ENCODE data around the gene ALKBH6. TPM values are rescaled to one million over a fixed set of nuclear protein-coding genes. Genes with fewer than 3 reads are reported as not detected.

The ALKBH6 gene
- total and polyA plus RNA-seq, 9 donors, result 7.8 to 12.1 (median 9.8) TPM

DNA sequence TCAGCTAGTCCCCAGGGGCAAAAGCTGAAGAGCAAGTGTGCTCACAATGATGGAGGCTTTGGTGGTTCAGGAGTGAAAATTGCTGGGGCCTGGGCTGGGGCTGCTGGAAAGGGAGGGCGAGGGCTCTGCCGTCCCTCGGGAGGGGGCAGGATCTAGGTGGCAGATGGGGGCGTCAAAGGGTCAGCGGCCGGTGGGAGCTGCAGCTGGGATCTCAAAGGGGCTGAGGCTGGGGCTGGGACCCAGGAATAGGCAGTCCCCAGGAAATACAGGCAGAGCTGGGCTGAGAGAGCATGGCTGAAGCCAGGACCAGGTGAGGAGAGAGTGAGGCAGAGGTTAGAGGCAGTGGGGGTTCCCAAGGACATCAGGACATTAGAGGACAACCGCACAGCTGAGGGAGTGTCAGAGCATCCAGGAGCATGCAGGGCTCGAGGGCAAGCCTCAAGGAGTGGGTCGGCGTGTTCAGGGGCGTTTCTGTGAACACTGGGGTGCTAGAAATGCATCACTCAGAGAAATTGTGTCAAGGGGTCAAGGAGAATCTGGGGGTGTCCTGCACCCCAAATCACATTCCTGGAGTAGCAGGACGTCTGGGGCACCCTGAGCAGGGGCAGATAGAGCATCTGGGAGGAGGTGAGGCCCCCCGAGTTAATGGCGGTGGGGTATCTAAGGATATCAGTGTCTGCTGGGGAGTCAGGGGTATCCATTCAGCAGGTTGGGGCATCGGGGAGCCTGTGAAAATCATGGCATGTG, 4.2 kb downstream of the ALKBH6 start:
- Histone ChIP-seq H3K36me3 (ENCODE audit: control insufficient read depth, insufficient read depth, low read length) (peaks cover 3% of the 10 kb centered on the region), H3K27ac (ENCODE audit: low read length) (no peak overlapping the region), H3K4me1 (ENCODE audit: control insufficient read depth, insufficient read depth, low read length) (peaks cover 20% of the 10 kb centered on the region), H3K9me3 (replicated peaks; ENCODE audit: control insufficient read depth, low read depth, low read length) (no peaks in the 10 kb centered on the region), H3K27me3 (ENCODE audit: control insufficient read depth, insufficient read depth, low read length) (peaks cover 2% of the 10 kb centered on the region), H3K4me3 (ENCODE audit: low read length) (peak overlapping the region; percentile 31)
- 49% methylated on average over 14 of the region's 15 CpGs for WGBS (ENCODE audit: insufficient coverage)
- no peak for DNase-seq

DNA sequence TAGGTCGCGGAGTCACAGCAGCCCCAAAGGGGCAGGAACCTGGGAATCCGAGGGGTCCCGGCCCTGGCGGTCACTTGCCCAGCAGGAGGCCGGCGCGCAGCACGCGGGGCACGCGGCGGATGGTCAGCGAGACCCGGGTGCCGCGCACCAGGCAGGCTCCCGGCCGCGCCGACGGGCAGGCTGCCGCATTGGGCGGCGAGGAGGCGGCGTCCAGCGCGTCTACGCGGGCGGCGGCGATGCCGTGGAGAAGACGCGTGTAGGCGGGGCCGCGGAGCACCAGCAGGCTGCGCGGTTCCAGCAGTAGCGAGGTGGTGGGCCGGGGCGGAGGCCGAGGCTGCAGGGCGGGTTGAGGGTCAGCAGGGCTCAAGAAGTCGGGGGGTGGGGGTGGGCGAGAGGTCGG, 4.8 kb downstream of the ALKBH6 start:
- peak overlapping the region; percentile 31 for H3K4me3 ChIP-seq (ENCODE audit: low read length)
- no peaks in the 10 kb centered on the region for H3K9me3 ChIP-seq (replicated peaks; ENCODE audit: control insufficient read depth, low read depth, low read length)
- DNase-seq, result peak; percentile 79
- no peak overlapping the region for H3K27ac ChIP-seq (ENCODE audit: low read length)
- peaks cover 6% of the 10 kb centered on the region for H3K36me3 ChIP-seq (ENCODE audit: control insufficient read depth, insufficient read depth, low read length)
- peaks cover 2% of the 10 kb centered on the region for H3K27me3 ChIP-seq (ENCODE audit: control insufficient read depth, insufficient read depth, low read length)
- WGBS (ENCODE audit: insufficient coverage), result under 1% methylated on average over 50 of the region's 50 CpGs
- H3K4me1 ChIP-seq (ENCODE audit: control insufficient read depth, insufficient read depth, low read length), result peaks cover 16% of the 10 kb centered on the region

DNA sequence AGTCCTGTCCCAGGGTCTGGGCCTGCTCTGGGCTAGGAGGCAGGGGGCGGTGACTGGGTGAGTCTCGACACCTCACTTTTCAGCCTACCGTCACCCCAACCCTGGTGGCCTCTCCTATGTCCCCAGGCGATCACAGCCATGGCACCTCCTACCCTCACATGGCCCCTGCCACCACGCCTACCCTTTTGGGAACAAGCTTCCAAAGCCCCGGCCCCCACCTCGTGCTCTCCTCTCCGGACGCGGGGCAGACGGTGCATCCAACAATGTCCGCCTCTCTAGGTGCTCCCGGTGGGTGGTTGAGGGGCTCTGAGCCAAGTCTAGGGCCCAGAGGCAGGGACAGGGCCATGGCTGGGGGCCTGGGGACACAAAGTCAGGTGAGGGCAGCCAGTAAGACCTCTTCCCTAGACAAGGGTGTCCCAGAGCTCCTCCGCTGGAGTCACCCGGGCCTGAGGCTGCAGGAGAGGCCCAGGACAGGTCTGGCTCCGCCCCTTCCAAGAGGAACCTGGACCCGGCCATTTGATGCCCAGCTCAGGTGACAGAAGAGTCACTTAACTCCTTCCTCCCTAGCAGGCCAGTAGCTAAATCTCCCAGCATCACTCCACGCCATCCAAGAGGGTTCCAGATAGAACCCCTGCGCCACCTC, 5.6 kb downstream of the ALKBH6 start, which contains the start of gene SYNE4:
TSS of gene SYNE4 (minus strand) at position 478 of the 643 bp plus-strand sequence. CDS start at position 346, 132 bp downstream.
- Histone ChIP-seq H3K36me3 (ENCODE audit: control insufficient read depth, insufficient read depth, low read length) (peaks cover 10% of the 10 kb centered on the region), H3K4me1 (ENCODE audit: control insufficient read depth, insufficient read depth, low read length) (peaks cover 13% of the 10 kb centered on the region), H3K27me3 (ENCODE audit: control insufficient read depth, insufficient read depth, low read length) (peaks cover 2% of the 10 kb centered on the region), H3K9me3 (replicated peaks; ENCODE audit: control insufficient read depth, low read depth, low read length) (no peaks in the 10 kb centered on the region), H3K27ac (ENCODE audit: low read length) (no peak within 1 kb of the TSS), H3K4me3 (ENCODE audit: low read length) (peak within 1 kb of the TSS; percentile 31)
- no peak for DNase-seq
- 29% methylated on average over 8 of the region's 19 CpGs for WGBS (ENCODE audit: insufficient coverage)

DNA sequence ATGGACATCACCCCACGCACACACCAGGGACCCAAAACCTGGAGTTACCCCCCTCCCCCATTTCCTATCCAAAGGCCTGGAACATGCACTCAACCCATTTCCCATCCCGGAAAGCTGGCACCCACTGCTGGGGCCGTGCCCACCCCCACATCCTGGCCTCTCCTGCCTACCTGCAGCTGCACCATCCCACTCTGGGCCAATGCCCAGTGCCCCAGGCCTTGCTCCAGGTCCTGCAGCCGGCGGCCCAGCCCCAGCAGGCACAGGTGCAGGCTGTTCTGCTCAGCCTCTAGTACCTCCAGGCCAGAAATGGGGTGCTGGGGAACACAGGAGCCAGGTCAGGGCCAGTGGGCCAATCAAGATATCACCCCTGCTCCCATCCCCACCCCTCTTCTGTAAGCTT, 7.1 kb downstream of the ALKBH6 start:
- Histone ChIP-seq H3K4me1 (ENCODE audit: control insufficient read depth, insufficient read depth, low read length) (peaks cover 9% of the 10 kb centered on the region), H3K4me3 (ENCODE audit: low read length) (no peak overlapping the region), H3K27ac (ENCODE audit: low read length) (no peak overlapping the region), H3K27me3 (ENCODE audit: control insufficient read depth, insufficient read depth, low read length) (peaks cover 2% of the 10 kb centered on the region), H3K9me3 (replicated peaks; ENCODE audit: control insufficient read depth, low read depth, low read length) (no peaks in the 10 kb centered on the region), H3K36me3 (ENCODE audit: control insufficient read depth, insufficient read depth, low read length) (peaks cover 10% of the 10 kb centered on the region)
- WGBS (ENCODE audit: insufficient coverage), result 74% methylated on average over 5 of the region's 5 CpGs
- DNase-seq, result no peak

DNA sequence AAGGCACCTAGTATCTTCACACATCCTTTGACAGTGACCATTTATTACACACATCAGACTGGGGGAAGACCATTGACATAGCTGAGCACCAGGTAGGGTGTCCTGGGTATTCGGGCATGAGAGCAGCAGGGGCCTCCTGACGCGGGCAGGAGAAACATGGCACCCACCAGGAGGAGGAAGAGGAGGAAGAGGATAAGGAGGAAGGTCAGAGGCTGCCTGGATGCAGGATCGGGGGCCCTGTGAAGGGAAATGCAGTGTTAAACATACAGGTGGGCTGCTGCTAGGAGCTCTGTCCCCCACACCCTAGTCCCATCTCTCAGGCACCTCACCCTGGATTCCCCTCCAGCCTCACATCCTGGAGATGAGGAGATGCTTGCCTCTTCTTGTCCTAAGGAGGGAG, 10.7 kb downstream of the ALKBH6 start:
- Histone ChIP-seq H3K9me3 (replicated peaks; ENCODE audit: control insufficient read depth, low read depth, low read length) (no peaks in the 10 kb centered on the region), H3K27me3 (ENCODE audit: control insufficient read depth, insufficient read depth, low read length) (no peaks in the 10 kb centered on the region), H3K27ac (ENCODE audit: low read length) (no peak overlapping the region), H3K4me3 (ENCODE audit: low read length) (no peak overlapping the region), H3K36me3 (ENCODE audit: control insufficient read depth, insufficient read depth, low read length) (peaks cover 19% of the 10 kb centered on the region), H3K4me1 (ENCODE audit: control insufficient read depth, insufficient read depth, low read length) (peaks cover 5% of the 10 kb centered on the region)
- no peak for DNase-seq
- WGBS (ENCODE audit: insufficient coverage), result 93% methylated on average over 3 of the region's 4 CpGs

DNA sequence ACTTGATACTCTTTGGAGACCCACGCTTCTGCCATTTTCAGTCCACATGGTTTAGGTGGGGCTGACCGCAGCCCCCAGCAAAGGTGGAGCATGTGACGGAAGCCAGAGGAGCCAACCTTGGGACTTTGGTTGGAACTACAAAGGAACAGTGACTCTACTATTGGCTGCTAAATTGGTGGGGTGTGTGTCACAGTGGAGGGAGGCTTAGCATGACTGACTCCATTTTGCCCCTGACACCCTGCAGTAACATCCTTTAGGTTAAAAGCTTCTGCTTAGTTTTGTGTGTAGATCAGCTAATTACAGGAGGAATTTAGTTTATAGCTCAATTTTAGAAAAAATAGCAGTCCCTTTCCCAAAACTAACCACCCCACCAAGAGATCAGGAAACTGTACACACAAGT, 12.4 kb downstream of the ALKBH6 start:
- Histone ChIP-seq H3K9me3 (replicated peaks; ENCODE audit: control insufficient read depth, low read depth, low read length) (no peaks in the 10 kb centered on the region), H3K27ac (ENCODE audit: low read length) (no peak overlapping the region), H3K27me3 (ENCODE audit: control insufficient read depth, insufficient read depth, low read length) (no peaks in the 10 kb centered on the region), H3K36me3 (ENCODE audit: control insufficient read depth, insufficient read depth, low read length) (peaks cover 25% of the 10 kb centered on the region), H3K4me1 (ENCODE audit: control insufficient read depth, insufficient read depth, low read length) (peaks cover 6% of the 10 kb centered on the region), H3K4me3 (ENCODE audit: low read length) (no peak overlapping the region)
- DNase-seq, result no peak
- 89% methylated on average over 3 of the region's 3 CpGs for WGBS (ENCODE audit: insufficient coverage)

DNA sequence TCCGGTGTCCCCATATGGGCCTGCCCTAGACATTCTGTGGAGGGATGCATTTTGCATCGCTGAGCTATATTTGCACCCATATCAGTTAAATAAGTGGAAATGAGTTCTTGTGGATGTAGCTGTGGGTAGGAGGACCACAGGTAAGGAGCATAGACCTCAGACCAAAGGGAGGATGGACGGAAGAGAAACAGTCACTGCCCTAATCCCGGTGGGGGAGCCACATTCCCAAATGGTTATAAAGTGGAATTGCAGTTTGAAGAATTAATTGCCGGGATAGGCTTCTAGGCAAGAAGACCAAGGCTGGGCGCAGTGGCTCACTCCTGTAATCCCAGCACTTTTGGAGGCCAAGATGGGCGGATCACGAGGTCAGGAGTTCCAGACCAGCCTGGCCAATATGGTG, 17.2 kb downstream of the ALKBH6 start:
- Histone ChIP-seq H3K27me3 (ENCODE audit: control insufficient read depth, insufficient read depth, low read length) (peaks cover 2% of the 10 kb centered on the region), H3K36me3 (ENCODE audit: control insufficient read depth, insufficient read depth, low read length) (peaks cover 15% of the 10 kb centered on the region), H3K4me3 (ENCODE audit: low read length) (no peak overlapping the region), H3K27ac (ENCODE audit: low read length) (no peak overlapping the region), H3K4me1 (ENCODE audit: control insufficient read depth, insufficient read depth, low read length) (peaks cover 25% of the 10 kb centered on the region), H3K9me3 (replicated peaks; ENCODE audit: control insufficient read depth, low read depth, low read length) (no peaks in the 10 kb centered on the region)
- DNase-seq, result no peak
- WGBS (ENCODE audit: insufficient coverage), result 78% methylated on average over 4 of the region's 8 CpGs

DNA sequence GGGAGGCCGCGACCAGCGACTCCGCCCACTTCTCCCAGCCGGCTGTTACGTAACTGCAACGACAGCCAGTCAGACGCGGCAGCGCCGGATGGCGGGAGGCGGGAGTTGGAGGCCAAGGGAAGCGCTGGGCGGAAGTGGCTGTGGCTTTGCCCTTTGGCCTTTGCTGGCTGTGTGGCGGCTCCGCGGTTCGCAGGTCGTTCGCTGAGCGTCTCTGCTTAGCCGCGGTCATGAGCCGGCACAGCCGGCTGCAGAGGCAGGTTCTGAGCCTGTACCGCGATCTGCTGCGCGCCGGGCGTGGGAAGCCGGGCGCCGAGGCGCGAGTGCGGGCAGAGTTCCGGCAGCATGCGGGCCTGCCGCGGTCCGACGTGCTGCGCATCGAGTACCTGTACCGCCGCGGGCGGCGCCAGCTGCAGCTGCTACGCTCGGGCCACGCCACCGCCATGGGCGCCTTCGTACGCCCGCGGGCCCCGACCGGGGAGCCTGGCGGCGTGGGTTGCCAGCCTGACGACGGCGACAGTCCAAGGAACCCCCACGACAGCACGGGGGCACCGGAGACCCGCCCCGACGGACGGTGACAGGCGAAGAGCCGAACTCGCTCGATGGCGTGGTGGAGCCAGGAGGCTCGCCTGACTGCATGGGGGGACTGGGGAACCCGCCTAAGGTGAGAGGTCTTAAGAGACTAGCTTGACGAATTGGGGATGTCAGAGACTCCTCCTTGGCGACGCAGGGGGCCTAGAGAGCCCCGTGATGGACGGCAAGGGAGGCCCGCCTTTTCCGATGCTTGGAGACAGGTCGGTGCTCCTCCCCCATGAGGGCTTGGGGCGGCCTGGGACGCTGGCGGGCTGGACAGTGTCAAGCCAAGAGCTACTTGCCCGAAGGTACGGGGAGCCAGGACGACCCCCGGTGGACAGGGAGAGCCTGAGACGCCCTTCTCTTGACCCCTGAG, 18.7 kb downstream of the ALKBH6 start, which contains the start of gene SDHAF1:
TSS of gene SDHAF1 (plus strand) at position 141 of the 946 bp plus-strand sequence. CDS start at position 228, 87 bp downstream.
- Histone ChIP-seq H3K4me3 (ENCODE audit: low read length) (peak within 1 kb of the TSS; percentile 65), H3K36me3 (ENCODE audit: control insufficient read depth, insufficient read depth, low read length) (peaks cover 9% of the 10 kb centered on the region), H3K9me3 (replicated peaks; ENCODE audit: control insufficient read depth, low read depth, low read length) (no peaks in the 10 kb centered on the region), H3K4me1 (ENCODE audit: control insufficient read depth, insufficient read depth, low read length) (peaks cover 25% of the 10 kb centered on the region), H3K27ac (ENCODE audit: low read length) (peak within 1 kb of the TSS; percentile 78), H3K27me3 (ENCODE audit: control insufficient read depth, insufficient read depth, low read length) (peaks cover 2% of the 10 kb centered on the region)
- DNase-seq, result peak; percentile 97
- WGBS (ENCODE audit: insufficient coverage), result under 1% methylated on average over 93 of the region's 97 CpGs

DNA sequence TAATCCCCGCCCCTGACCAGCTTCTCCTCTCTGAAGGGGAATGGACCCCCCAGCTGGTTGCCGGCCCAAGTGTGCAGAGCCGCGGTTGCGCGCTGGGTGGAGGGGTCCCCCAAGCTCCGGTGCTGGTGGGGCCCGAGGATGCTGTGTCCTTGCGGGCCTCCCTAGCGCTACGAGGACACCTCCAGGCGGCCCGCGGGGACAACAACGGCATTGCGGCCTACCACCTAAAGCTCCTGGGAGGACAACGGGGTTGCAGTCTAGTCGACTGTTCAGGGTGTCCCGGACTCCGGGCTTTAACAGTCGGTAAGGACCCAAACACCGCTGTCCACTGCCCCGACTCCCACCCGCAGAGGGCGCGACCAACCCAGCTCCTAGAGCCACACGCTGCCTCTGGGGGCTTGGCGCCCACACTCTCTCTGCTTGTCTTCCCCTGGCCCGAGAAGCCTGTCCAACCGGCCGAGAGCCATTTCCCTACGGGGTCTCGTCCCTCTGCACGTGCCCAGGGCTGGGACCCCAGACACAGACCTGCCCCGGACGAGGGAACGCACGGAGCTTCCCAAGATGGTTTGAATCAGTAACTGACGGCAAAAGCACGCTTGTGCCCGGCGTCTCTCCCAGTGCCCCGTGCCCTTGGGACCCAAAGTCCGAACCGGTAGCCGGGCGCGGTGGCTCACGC, 20.0 kb downstream of the ALKBH6 start:
- H3K27me3 ChIP-seq (ENCODE audit: control insufficient read depth, insufficient read depth, low read length), result peaks cover 4% of the 10 kb centered on the region
- no peak for DNase-seq
- H3K4me1 ChIP-seq (ENCODE audit: control insufficient read depth, insufficient read depth, low read length), result peaks cover 24% of the 10 kb centered on the region
- H3K36me3 ChIP-seq (ENCODE audit: control insufficient read depth, insufficient read depth, low read length), result peaks cover 9% of the 10 kb centered on the region
- peak overlapping the region; percentile 65 for H3K4me3 ChIP-seq (ENCODE audit: low read length)
- no peaks in the 10 kb centered on the region for H3K9me3 ChIP-seq (replicated peaks; ENCODE audit: control insufficient read depth, low read depth, low read length)
- WGBS (ENCODE audit: insufficient coverage), result 23% methylated on average over 36 of the region's 49 CpGs
- no peak overlapping the region for H3K27ac ChIP-seq (ENCODE audit: low read length)
